NCI-H510A (cell line): ENCODE data around the gene WDR4.
"Not testable (repeated sequence)": the region's sequence is repeated elsewhere in the genome, so short reads cannot be mapped to it uniquely, and the experiment has no call there.

Source experiments
- DNase-seq: peaks from one replicate; lab custom pipeline; 2025; lab: John Stamatoyannopoulos, UW

WDR4 gene

GRCh38 chr21:42852925-42853570 is 26.3 kb downstream of the WDR4 start:
- DNase-seq, result no peak

- no peak for DNase-seq
These were observed 27.3 kb downstream of the WDR4 start for GRCh38 chr21:42851812-42852665.

- no peak for DNase-seq
These were observed 28.4 kb downstream of the WDR4 start for GRCh38 chr21:42850866-42851391.

- DNase-seq, result no peak
These were observed 28.9 kb downstream of the WDR4 start for GRCh38 chr21:42850463-42850862.

- no peak for DNase-seq
These were observed 29.5 kb downstream of the WDR4 start for GRCh38 chr21:42849759-42850412.

GRCh38 chr21:42848932-42849758 is 30.2 kb downstream of the WDR4 start:
- no peak for DNase-seq

GRCh38 chr21:42848144-42848931 is 31.0 kb downstream of the WDR4 start:
- DNase-seq, result not testable (repeated sequence)

- no peak for DNase-seq
These were observed 31.6 kb downstream of the WDR4 start for GRCh38 chr21:42847726-42848125.

- DNase-seq, result no peak
These were observed 32.2 kb downstream of the WDR4 start for GRCh38 chr21:42847051-42847707.

GRCh38 chr21:42846221-42846620 is 33.1 kb downstream of the WDR4 start:
- no peak for DNase-seq

- DNase-seq, result no peak
These were observed 33.9 kb downstream of the WDR4 start for GRCh38 chr21:42845296-42845965.

GRCh38 chr21:42844411-42845113 is 34.8 kb downstream of the WDR4 start:
- DNase-seq, result no peak

- DNase-seq, result no peak
These were observed 36.3 kb downstream of the WDR4 start for GRCh38 chr21:42843056-42843455.

GRCh38 chr21:42841916-42842655 is 37.3 kb downstream of the WDR4 start:
- not testable (repeated sequence) for DNase-seq

- no peak for DNase-seq
These were observed 38.0 kb downstream of the WDR4 start for GRCh38 chr21:42841156-42841915.

GRCh38 chr21:42840411-42841155 is 38.8 kb downstream of the WDR4 start:
- no peak for DNase-seq
